ENCODE measurements around the gene CRACDL.
"Not testable (repeated sequence)": the region's sequence is repeated elsewhere in the genome, so short reads cannot be mapped to it uniquely, and the experiment has no call there.

The CRACDL gene

GRCh38 chr2:98901702-98902101, 34.3 kb downstream of the CRACDL start:
- Histone ChIP-seq H3K36me3 (ENCODE audit: control insufficient read depth, insufficient read depth, low read length) (no peaks in the 10 kb centered on the region), H3K4me1 (ENCODE audit: control insufficient read depth, insufficient read depth, low read length) (no peaks in the 10 kb centered on the region), H3K9me3 (ENCODE audit: control insufficient read depth, insufficient read depth, low read length) (no peaks in the 10 kb centered on the region), H3K9ac (ENCODE audit: low read depth, low read length) (no peak overlapping the region), H3K27me3 (ENCODE audit: control insufficient read depth, insufficient read depth, low read length) (no peaks in the 10 kb centered on the region), H3K4me3 (ENCODE audit: low read depth, low read length) (no peak overlapping the region)

- no peaks in the 10 kb centered on the region for H3K36me3 ChIP-seq (ENCODE audit: control insufficient read depth, insufficient read depth, low read length)
- no peak overlapping the region for H3K9ac ChIP-seq (ENCODE audit: low read depth, low read length)
- no peak overlapping the region for H3K4me3 ChIP-seq (ENCODE audit: low read depth, low read length)
- H3K27me3 ChIP-seq (ENCODE audit: control insufficient read depth, insufficient read depth, low read length) = no peaks in the 10 kb centered on the region
- H3K9me3 ChIP-seq (ENCODE audit: control insufficient read depth, insufficient read depth, low read length) = no peaks in the 10 kb centered on the region
- no peaks in the 10 kb centered on the region for H3K4me1 ChIP-seq (ENCODE audit: control insufficient read depth, insufficient read depth, low read length)
These were observed 34.7 kb downstream of the CRACDL start for GRCh38 chr2:98901291-98901690.

GRCh38 chr2:98900721-98901120, 35.3 kb downstream of the CRACDL start:
- no peaks in the 10 kb centered on the region for H3K9me3 ChIP-seq (ENCODE audit: control insufficient read depth, insufficient read depth, low read length)

GRCh38 chr2:98899703-98900078, 36.3 kb downstream of the CRACDL start:
- not testable (repeated sequence) for H3K9me3 ChIP-seq (ENCODE audit: control insufficient read depth, insufficient read depth, low read length); H3K4me3 ChIP-seq (ENCODE audit: low read depth, low read length); H3K36me3 ChIP-seq (ENCODE audit: control insufficient read depth, insufficient read depth, low read length); H3K27me3 ChIP-seq (ENCODE audit: control insufficient read depth, insufficient read depth, low read length); H3K4me1 ChIP-seq (ENCODE audit: control insufficient read depth, insufficient read depth, low read length); H3K9ac ChIP-seq (ENCODE audit: low read depth, low read length)

More at GRCh38 chr2:98900721-98901120, 35.3 kb downstream of the CRACDL start:
- Histone ChIP-seq H3K4me3 (ENCODE audit: low read depth, low read length) (no peak overlapping the region), H3K4me1 (ENCODE audit: control insufficient read depth, insufficient read depth, low read length) (no peaks in the 10 kb centered on the region), H3K9ac (ENCODE audit: low read depth, low read length) (no peak overlapping the region), H3K36me3 (ENCODE audit: control insufficient read depth, insufficient read depth, low read length) (no peaks in the 10 kb centered on the region), H3K27me3 (ENCODE audit: control insufficient read depth, insufficient read depth, low read length) (no peaks in the 10 kb centered on the region)

- H3K4me3 ChIP-seq (ENCODE audit: low read depth, low read length) = no peak overlapping the region
- no peaks in the 10 kb centered on the region for H3K36me3 ChIP-seq (ENCODE audit: control insufficient read depth, insufficient read depth, low read length)
- no peaks in the 10 kb centered on the region for H3K9me3 ChIP-seq (ENCODE audit: control insufficient read depth, insufficient read depth, low read length)
- H3K27me3 ChIP-seq (ENCODE audit: control insufficient read depth, insufficient read depth, low read length) = no peaks in the 10 kb centered on the region
- no peaks in the 10 kb centered on the region for H3K4me1 ChIP-seq (ENCODE audit: control insufficient read depth, insufficient read depth, low read length)
- no peak overlapping the region for H3K9ac ChIP-seq (ENCODE audit: low read depth, low read length)
These were observed 36.9 kb downstream of the CRACDL start for GRCh38 chr2:98899041-98899702.

GRCh38 chr2:98898423-98898841, 37.6 kb downstream of the CRACDL start:
- no peaks in the 10 kb centered on the region for H3K27me3 ChIP-seq (ENCODE audit: control insufficient read depth, insufficient read depth, low read length)
- no peaks in the 10 kb centered on the region for H3K36me3 ChIP-seq (ENCODE audit: control insufficient read depth, insufficient read depth, low read length)
- no peaks in the 10 kb centered on the region for H3K9me3 ChIP-seq (ENCODE audit: control insufficient read depth, insufficient read depth, low read length)
- no peak overlapping the region for H3K4me3 ChIP-seq (ENCODE audit: low read depth, low read length)
- no peak overlapping the region for H3K9ac ChIP-seq (ENCODE audit: low read depth, low read length)
- no peaks in the 10 kb centered on the region for H3K4me1 ChIP-seq (ENCODE audit: control insufficient read depth, insufficient read depth, low read length)

GRCh38 chr2:98897746-98898145, 38.3 kb downstream of the CRACDL start:
- H3K27me3 ChIP-seq (ENCODE audit: control insufficient read depth, insufficient read depth, low read length) = no peaks in the 10 kb centered on the region
- H3K9ac ChIP-seq (ENCODE audit: low read depth, low read length) = no peak overlapping the region
- no peaks in the 10 kb centered on the region for H3K9me3 ChIP-seq (ENCODE audit: control insufficient read depth, insufficient read depth, low read length)
- no peak overlapping the region for H3K4me3 ChIP-seq (ENCODE audit: low read depth, low read length)
- H3K36me3 ChIP-seq (ENCODE audit: control insufficient read depth, insufficient read depth, low read length) = no peaks in the 10 kb centered on the region
- no peaks in the 10 kb centered on the region for H3K4me1 ChIP-seq (ENCODE audit: control insufficient read depth, insufficient read depth, low read length)

- no peaks in the 10 kb centered on the region for H3K27me3 ChIP-seq (ENCODE audit: control insufficient read depth, insufficient read depth, low read length)
- H3K9ac ChIP-seq (ENCODE audit: low read depth, low read length) = no peak overlapping the region
- no peaks in the 10 kb centered on the region for H3K36me3 ChIP-seq (ENCODE audit: control insufficient read depth, insufficient read depth, low read length)
- no peaks in the 10 kb centered on the region for H3K4me1 ChIP-seq (ENCODE audit: control insufficient read depth, insufficient read depth, low read length)
- H3K9me3 ChIP-seq (ENCODE audit: control insufficient read depth, insufficient read depth, low read length) = no peaks in the 10 kb centered on the region
- no peak overlapping the region for H3K4me3 ChIP-seq (ENCODE audit: low read depth, low read length)
These were observed 39.1 kb downstream of the CRACDL start for GRCh38 chr2:98896944-98897343.

GRCh38 chr2:98896416-98896815, 39.6 kb downstream of the CRACDL start:
- Histone ChIP-seq H3K9ac (ENCODE audit: low read depth, low read length) (no peak overlapping the region), H3K4me1 (ENCODE audit: control insufficient read depth, insufficient read depth, low read length) (no peaks in the 10 kb centered on the region), H3K36me3 (ENCODE audit: control insufficient read depth, insufficient read depth, low read length) (no peaks in the 10 kb centered on the region), H3K4me3 (ENCODE audit: low read depth, low read length) (no peak overlapping the region), H3K27me3 (ENCODE audit: control insufficient read depth, insufficient read depth, low read length) (no peaks in the 10 kb centered on the region), H3K9me3 (ENCODE audit: control insufficient read depth, insufficient read depth, low read length) (no peaks in the 10 kb centered on the region)

GRCh38 chr2:98895901-98896300, 40.1 kb downstream of the CRACDL start:
- H3K27me3 ChIP-seq (ENCODE audit: control insufficient read depth, insufficient read depth, low read length) = no peaks in the 10 kb centered on the region
- H3K9ac ChIP-seq (ENCODE audit: low read depth, low read length) = no peak overlapping the region
- H3K4me1 ChIP-seq (ENCODE audit: control insufficient read depth, insufficient read depth, low read length) = no peaks in the 10 kb centered on the region
- no peak overlapping the region for H3K4me3 ChIP-seq (ENCODE audit: low read depth, low read length)
- no peaks in the 10 kb centered on the region for H3K36me3 ChIP-seq (ENCODE audit: control insufficient read depth, insufficient read depth, low read length)
- no peaks in the 10 kb centered on the region for H3K9me3 ChIP-seq (ENCODE audit: control insufficient read depth, insufficient read depth, low read length)

- Histone ChIP-seq H3K4me1 (ENCODE audit: control insufficient read depth, insufficient read depth, low read length) (no peaks in the 10 kb centered on the region), H3K9ac (ENCODE audit: low read depth, low read length) (no peak overlapping the region), H3K4me3 (ENCODE audit: low read depth, low read length) (no peak overlapping the region), H3K36me3 (ENCODE audit: control insufficient read depth, insufficient read depth, low read length) (no peaks in the 10 kb centered on the region), H3K9me3 (ENCODE audit: control insufficient read depth, insufficient read depth, low read length) (no peaks in the 10 kb centered on the region), H3K27me3 (ENCODE audit: control insufficient read depth, insufficient read depth, low read length) (no peaks in the 10 kb centered on the region)
These were observed 40.8 kb downstream of the CRACDL start for GRCh38 chr2:98895221-98895620.

- Histone ChIP-seq H3K4me3 (ENCODE audit: low read depth, low read length) (no peak overlapping the region), H3K27me3 (ENCODE audit: control insufficient read depth, insufficient read depth, low read length) (no peaks in the 10 kb centered on the region), H3K9me3 (ENCODE audit: control insufficient read depth, insufficient read depth, low read length) (no peaks in the 10 kb centered on the region), H3K9ac (ENCODE audit: low read depth, low read length) (no peak overlapping the region), H3K4me1 (ENCODE audit: control insufficient read depth, insufficient read depth, low read length) (no peaks in the 10 kb centered on the region), H3K36me3 (ENCODE audit: control insufficient read depth, insufficient read depth, low read length) (no peaks in the 10 kb centered on the region)
These were observed 41.6 kb downstream of the CRACDL start for GRCh38 chr2:98894331-98895000.

Measured in iPS-15b (cell line).